ENCODE data around the gene NAA10. TPM values are rescaled to one million over a fixed set of nuclear protein-coding genes. Genes with fewer than 3 reads are reported as not detected.

Gene NAA10
- total and polyA plus RNA-seq, 2 experiments from 2014 or later = 90.1 to 186 TPM

DNA sequence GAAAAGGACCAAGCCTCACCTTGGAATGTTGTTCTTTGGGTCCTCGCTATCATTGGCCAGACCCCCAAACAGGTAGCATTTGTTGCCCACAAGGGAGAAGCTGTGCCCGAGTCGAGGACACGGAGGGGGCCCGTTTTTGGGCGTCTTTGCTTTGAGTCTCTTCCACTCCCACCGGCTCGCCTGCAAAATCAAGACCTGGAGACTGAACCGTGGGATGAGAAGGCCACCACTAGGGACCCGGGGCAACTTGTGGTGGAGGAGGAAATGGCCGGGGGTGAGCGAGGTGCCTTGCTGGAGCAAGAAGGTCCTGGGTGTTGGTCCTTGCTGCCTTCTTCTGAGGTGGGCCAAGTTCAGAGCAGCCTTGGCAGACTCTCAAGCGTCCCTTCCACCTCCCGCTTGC, 29.3 kb upstream of the NAA10 start:
- Histone ChIP-seq H3K27me3 (no peaks in the 10 kb centered on the region), H3K4me1 (ENCODE audit: low read depth) (no peaks in the 10 kb centered on the region), H3K27ac (no peak overlapping the region), H3K36me3 (no peaks in the 10 kb centered on the region), H3K9me3 (ENCODE audit: low read depth) (no peaks in the 10 kb centered on the region), H3K4me3 (no peak overlapping the region)
- no peak for DNase-seq (ENCODE audit: low read depth in 1 of 2, low spot score in 1 of 2)
- TF ChIP-seq, protein P1, sequence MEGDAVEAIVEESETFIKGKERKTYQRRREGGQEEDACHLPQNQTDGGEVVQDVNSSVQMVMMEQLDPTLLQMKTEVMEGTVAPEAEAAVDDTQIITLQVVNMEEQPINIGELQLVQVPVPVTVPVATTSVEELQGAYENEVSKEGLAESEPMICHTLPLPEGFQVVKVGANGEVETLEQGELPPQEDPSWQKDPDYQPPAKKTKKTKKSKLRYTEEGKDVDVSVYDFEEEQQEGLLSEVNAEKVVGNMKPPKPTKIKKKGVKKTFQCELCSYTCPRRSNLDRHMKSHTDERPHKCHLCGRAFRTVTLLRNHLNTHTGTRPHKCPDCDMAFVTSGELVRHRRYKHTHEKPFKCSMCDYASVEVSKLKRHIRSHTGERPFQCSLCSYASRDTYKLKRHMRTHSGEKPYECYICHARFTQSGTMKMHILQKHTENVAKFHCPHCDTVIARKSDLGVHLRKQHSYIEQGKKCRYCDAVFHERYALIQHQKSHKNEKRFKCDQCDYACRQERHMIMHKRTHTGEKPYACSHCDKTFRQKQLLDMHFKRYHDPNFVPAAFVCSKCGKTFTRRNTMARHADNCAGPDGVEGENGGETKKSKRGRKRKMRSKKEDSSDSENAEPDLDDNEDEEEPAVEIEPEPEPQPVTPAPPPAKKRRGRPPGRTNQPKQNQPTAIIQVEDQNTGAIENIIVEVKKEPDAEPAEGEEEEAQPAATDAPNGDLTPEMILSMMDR (IDR thresholded peaks at IDR 0.05; ENCODE audit: low read depth, low read length) = no peak

DNA sequence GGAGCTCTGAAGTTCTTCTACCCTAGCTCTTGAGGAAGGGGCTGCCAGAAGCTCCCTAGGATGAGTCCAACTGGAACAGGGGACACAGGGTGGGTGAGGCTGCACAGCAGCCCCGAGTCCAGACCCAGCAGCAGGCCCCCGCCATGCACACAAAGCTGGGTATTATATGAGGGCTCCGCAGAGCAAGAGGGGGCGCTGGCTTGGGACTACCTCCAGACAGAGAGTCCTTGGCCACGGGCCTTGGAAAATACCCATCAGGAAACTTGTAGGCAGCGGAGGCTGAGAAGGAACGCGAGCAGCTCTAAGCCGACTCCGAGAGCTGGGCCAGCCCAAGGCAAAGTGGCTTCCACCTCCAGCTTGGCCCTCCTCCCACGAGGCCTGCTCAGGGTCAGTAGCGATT, 28.7 kb upstream of the NAA10 start:
- no peaks in the 10 kb centered on the region for H3K36me3 ChIP-seq
- H3K27ac ChIP-seq = no peak overlapping the region
- TF ChIP-seq, protein P1 (IDR thresholded peaks at IDR 0.05; ENCODE audit: low read depth, low read length) = no peak
- DNase-seq (ENCODE audit: low read depth in 1 of 2, low spot score in 1 of 2) = no peak
- H3K27me3 ChIP-seq = no peaks in the 10 kb centered on the region
- no peak overlapping the region for H3K4me3 ChIP-seq
- no peaks in the 10 kb centered on the region for H3K4me1 ChIP-seq (ENCODE audit: low read depth)
- no peaks in the 10 kb centered on the region for H3K9me3 ChIP-seq (ENCODE audit: low read depth)

DNA sequence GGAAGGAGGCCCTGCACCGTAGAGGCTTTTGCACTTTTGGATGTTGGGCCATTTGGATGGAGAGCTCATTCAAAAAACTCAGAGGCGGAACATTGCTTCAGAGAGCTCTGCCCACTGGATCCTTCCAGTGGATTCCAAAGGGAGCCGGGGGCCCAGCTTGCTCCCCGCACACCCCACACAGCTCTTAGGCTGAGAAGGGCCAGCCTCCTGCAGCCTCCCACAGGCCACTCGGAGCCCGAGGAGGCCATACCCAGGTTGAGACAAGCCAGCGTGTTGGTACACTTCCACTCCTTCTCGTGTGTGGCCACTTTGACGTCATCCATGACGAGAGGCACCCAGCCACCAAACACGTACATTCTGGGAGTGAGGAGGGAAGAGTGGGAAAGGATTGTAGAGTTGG, 26.5 kb upstream of the NAA10 start:
- TF ChIP-seq, protein P1 (IDR thresholded peaks at IDR 0.05; ENCODE audit: low read depth, low read length) = no peak
- H3K4me1 ChIP-seq (ENCODE audit: low read depth) = no peaks in the 10 kb centered on the region
- no peaks in the 10 kb centered on the region for H3K9me3 ChIP-seq (ENCODE audit: low read depth)
- H3K4me3 ChIP-seq = no peak overlapping the region
- no peak for DNase-seq (ENCODE audit: low read depth in 1 of 2, low spot score in 1 of 2)
- H3K27ac ChIP-seq = no peak overlapping the region
- no peaks in the 10 kb centered on the region for H3K27me3 ChIP-seq
- no peaks in the 10 kb centered on the region for H3K36me3 ChIP-seq

DNA sequence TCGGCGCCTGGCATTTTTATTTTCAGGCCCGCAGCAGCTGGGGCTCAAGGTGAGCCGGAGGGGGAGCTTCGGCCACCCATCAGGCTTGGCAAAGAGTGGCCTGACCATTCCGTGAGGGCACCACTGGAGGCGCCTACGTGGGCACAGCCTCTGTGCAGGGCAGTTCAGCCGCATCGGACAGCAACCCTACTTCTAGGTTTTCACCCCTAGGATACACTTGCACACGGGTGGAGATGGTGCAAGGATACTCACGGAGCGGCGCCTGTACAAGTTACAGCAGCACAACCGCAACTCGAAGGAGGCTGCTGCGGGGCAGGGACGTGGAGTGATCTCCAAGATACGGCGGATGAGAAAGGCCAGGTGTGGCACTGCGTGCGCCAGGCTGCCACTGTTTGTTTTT, 25.9 kb upstream of the NAA10 start:
- Histone ChIP-seq H3K27ac (no peak overlapping the region), H3K36me3 (no peaks in the 10 kb centered on the region)

DNA sequence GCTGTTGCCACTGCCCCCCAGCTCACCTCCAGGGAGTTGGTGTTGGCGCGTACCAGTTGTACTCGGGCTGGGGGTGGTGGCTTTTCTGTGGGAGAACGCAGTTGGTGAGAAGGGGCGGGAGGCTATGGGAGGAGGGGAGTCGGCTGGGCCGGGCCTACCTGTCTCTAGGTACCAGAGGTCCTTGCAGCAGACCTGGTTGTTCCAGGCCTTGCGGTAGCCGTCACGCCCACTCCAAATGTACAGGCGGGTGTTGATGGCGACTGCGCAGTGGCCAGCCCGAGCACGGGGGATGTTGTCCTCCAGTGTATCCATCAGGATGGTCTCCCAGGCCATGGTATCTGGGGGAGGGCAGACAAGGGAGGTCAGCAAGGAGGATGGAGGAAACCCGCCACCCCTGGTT, 25.2 kb upstream of the NAA10 start:
- no peaks in the 10 kb centered on the region for H3K36me3 ChIP-seq

More for the DNA sequence above, 25.9 kb upstream of the NAA10 start:
- Histone ChIP-seq H3K27me3 (no peaks in the 10 kb centered on the region), H3K9me3 (ENCODE audit: low read depth) (no peaks in the 10 kb centered on the region), H3K4me3 (no peak overlapping the region), H3K4me1 (ENCODE audit: low read depth) (no peaks in the 10 kb centered on the region)
- no peak for DNase-seq (ENCODE audit: low read depth in 1 of 2, low spot score in 1 of 2)
- TF ChIP-seq, protein P1 (IDR thresholded peaks at IDR 0.05; ENCODE audit: low read depth, low read length) = no peak

More for the DNA sequence above, 25.2 kb upstream of the NAA10 start:
- Histone ChIP-seq H3K27me3 (no peaks in the 10 kb centered on the region), H3K4me1 (ENCODE audit: low read depth) (no peaks in the 10 kb centered on the region), H3K9me3 (ENCODE audit: low read depth) (no peaks in the 10 kb centered on the region), H3K4me3 (no peak overlapping the region), H3K27ac (no peak overlapping the region)
- DNase-seq (ENCODE audit: low read depth in 1 of 2, low spot score in 1 of 2) = no peak
- TF ChIP-seq, protein P1 (IDR thresholded peaks at IDR 0.05; ENCODE audit: low read depth, low read length) = no peak
